DOHH2 (cell line): ENCODE results near the gene HAUS5.

Experiments
- H3F3A ChIP-seq: fragments of 200-600 bp; sonication (generic), shearing (Covaris generic); 2 replicates; pipeline ENCODE4 v1.6.0; 2016; ENCODE audit warnings: antibody characterized with exemption, mild to moderate bottlenecking; ENCODE audit not compliant: control insufficient read depth, insufficient read depth
- H3K27ac ChIP-seq: fragments of 200-600 bp; sonication (generic); 2 replicates; pipeline ENCODE4 v1.5.1; 2014; ENCODE audit warnings: low read depth, mild to moderate bottlenecking, low read length, moderate library complexity
- H3K27me3 ChIP-seq: fragments of 200-600 bp; sonication (generic); 2 replicates; pipeline ENCODE4 v1.6.1; 2014; ENCODE audit warnings: mild to moderate bottlenecking, low read length, mixed read lengths; ENCODE audit not compliant: control insufficient read depth
- H3K36me3 ChIP-seq: fragments of 200-600 bp; sonication (generic); 2 replicates; pipeline ENCODE4 v1.6.1; 2014; ENCODE audit warnings: mild to moderate bottlenecking, low read length, moderate library complexity, mixed read lengths; ENCODE audit not compliant: control insufficient read depth
- H3K4me1 ChIP-seq: fragments of 200-600 bp; sonication (generic); 2 replicates; pipeline ENCODE4 v1.6.1; 2014; ENCODE audit warnings: mild to moderate bottlenecking, low read length, mixed read lengths; ENCODE audit not compliant: control insufficient read depth
- H3K4me2 ChIP-seq: fragments of 200-600 bp; sonication (generic); 2 replicates; pipeline ENCODE4 v1.6.0; 2014; ENCODE audit warnings: mild to moderate bottlenecking, low read length, moderate library complexity
- H3K4me3 ChIP-seq: fragments of 200-600 bp; sonication (generic); 2 replicates; pipeline ENCODE4 v1.5.1; 2014; ENCODE audit warnings: mild to moderate bottlenecking, low read length, mixed read lengths
- H3K79me2 ChIP-seq: fragments of 200-600 bp; sonication (generic); 2 replicates; pipeline ENCODE4 v1.6.1; 2014; ENCODE audit warnings: mild to moderate bottlenecking, low read length, mixed read lengths; ENCODE audit not compliant: control insufficient read depth
- H3K9me2 ChIP-seq: fragments of 200-600 bp; sonication (generic); replicated peaks from 2 replicates; pipeline ENCODE4 v1.6.1; 2014; ENCODE audit warnings: mild to moderate bottlenecking, low read length, mixed read lengths; ENCODE audit not compliant: control insufficient read depth
- H3K9me3 ChIP-seq: fragments of 200-600 bp; sonication (generic); 2 replicates; pipeline ENCODE4 v1.6.1; 2014; ENCODE audit warnings: antibody characterized with exemption, low read length, mixed read lengths; ENCODE audit not compliant: control insufficient read depth, insufficient read depth
- H4K20me1 ChIP-seq: fragments of 200-600 bp; sonication (generic); 2 replicates; pipeline ENCODE4 v1.6.0; 2014; ENCODE audit warnings: low read depth, mild to moderate bottlenecking, antibody characterized with exemption, low read length, moderate library complexity; ENCODE audit not compliant: control insufficient read depth, insufficient read depth
- CTCF ChIP-seq: fragments of 200-600 bp; sonication (generic); IDR thresholded peaks from one replicate; pipeline ENCODE4 v1.5.1; 2014; ENCODE audit warnings: antibody characterized with exemption, mild to moderate bottlenecking, low read depth, low read length; ENCODE audit not compliant: poor library complexity, severe bottlenecking
- EZH2phosphoT487 ChIP-seq: fragments of 200-600 bp; sonication (generic); IDR thresholded peaks from 2 replicates; pipeline ENCODE4 v1.6.1; 2017; ENCODE audit warnings: borderline replicate concordance, mild to moderate bottlenecking, antibody characterized with exemption, low read length, moderate library complexity, mixed read lengths

HAUS5 gene

GRCh38 chr19:35612224-35612558 lies 344 bp upstream of the HAUS5 start:
- Histone ChIP-seq H3K27me3 (no peaks in the 10 kb centered on the region), H3K9me3 (peaks cover 4% of the 10 kb centered on the region; the same call in 1 of the 2 replicates), H3K9me2 (no peaks in the 10 kb centered on the region), H3K4me2 (peak overlapping the region; percentile 76), H3K4me3 (peak overlapping the region; percentile 81), H3K79me2 (peaks cover 15% of the 10 kb centered on the region), H3F3A (no peaks in the 10 kb centered on the region), H3K4me1 (peaks cover 28% of the 10 kb centered on the region), H3K27ac (no peak overlapping the region), H3K36me3 (peaks cover 21% of the 10 kb centered on the region), H4K20me1 (no peaks in the 10 kb centered on the region)
- TF ChIP-seq EZH2phosphoT487: no peak
- TF ChIP-seq CTCF: no peak

GRCh38 chr19:35613574-35613973 lies 1.0 kb downstream of the HAUS5 start:
- Histone ChIP-seq H3K36me3 (peaks cover 32% of the 10 kb centered on the region), H3K4me3 (peak overlapping the region; percentile 81), H3K9me3 (no peaks in the 10 kb centered on the region), H3K4me1 (peaks cover 25% of the 10 kb centered on the region), H3K27me3 (no peaks in the 10 kb centered on the region), H3F3A (no peaks in the 10 kb centered on the region), H4K20me1 (no peaks in the 10 kb centered on the region), H3K4me2 (peak overlapping the region; percentile 76), H3K27ac (no peak overlapping the region), H3K9me2 (no peaks in the 10 kb centered on the region), H3K79me2 (peaks cover 15% of the 10 kb centered on the region)
- no peak for TF ChIP-seq EZH2phosphoT487
- no peak for TF ChIP-seq CTCF

- H3K4me1 ChIP-seq: peaks cover 18% of the 10 kb centered on the region
- TF ChIP-seq CTCF (no peak), EZH2phosphoT487 (no peak)
- no peak overlapping the region for H3K27ac ChIP-seq
- H4K20me1 ChIP-seq: no peaks in the 10 kb centered on the region
- no peaks in the 10 kb centered on the region for H3F3A ChIP-seq
- H3K9me2 ChIP-seq: no peaks in the 10 kb centered on the region
- H3K27me3 ChIP-seq: no peaks in the 10 kb centered on the region
- peaks cover 15% of the 10 kb centered on the region for H3K79me2 ChIP-seq
- H3K4me2 ChIP-seq: no peak overlapping the region
- H3K4me3 ChIP-seq: no peak overlapping the region
- H3K9me3 ChIP-seq: no peaks in the 10 kb centered on the region
- H3K36me3 ChIP-seq: peaks cover 35% of the 10 kb centered on the region
These were observed 2.5 kb downstream of the HAUS5 start for GRCh38 chr19:35615036-35615435.

- H3K4me3 ChIP-seq: no peak overlapping the region
- no peak overlapping the region for H3K27ac ChIP-seq
- no peaks in the 10 kb centered on the region for H3K27me3 ChIP-seq
- peaks cover 3% of the 10 kb centered on the region for H3K79me2 ChIP-seq
- H4K20me1 ChIP-seq: no peaks in the 10 kb centered on the region
- TF ChIP-seq EZH2phosphoT487 (no peak), CTCF (no peak)
- H3F3A ChIP-seq: no peaks in the 10 kb centered on the region; the same call in 1 of the 2 replicates
- H3K9me3 ChIP-seq: no peaks in the 10 kb centered on the region
- H3K4me1 ChIP-seq: no peaks in the 10 kb centered on the region
- peaks cover 46% of the 10 kb centered on the region for H3K36me3 ChIP-seq
- H3K4me2 ChIP-seq: no peak overlapping the region
- no peaks in the 10 kb centered on the region for H3K9me2 ChIP-seq
These were observed 6.3 kb downstream of the HAUS5 start for GRCh38 chr19:35618857-35619256.
